Mesenteric fat pad (tissue), 1 donor: Measurements from ENCODE around the gene SKOR1. TPM values are rescaled to one million over a fixed set of nuclear protein-coding genes. Genes with fewer than 3 reads are reported as not detected.

Source experiments
- DNase-seq: peaks from one replicate; pipeline ENCODE4 v3.0.0-alpha.2; 2020; ENCODE audit warnings: low spot score
- total RNA-seq: library from RNA; stranded (reverse); fragmentation: NEBNext Ultra II Directional; extraction: Animal tissue kit (Norgen Biotek cat#: 25700); gene quantifications from one replicate; pipeline ENCODE4 v1.2.1, GENCODE V29; 2021
- donor health status: DM: yes; HTN: yes; CAD: no.

The SKOR1 gene
- total RNA-seq, 1 donor from 2014 or later, result 0.26 TPM

DNA sequence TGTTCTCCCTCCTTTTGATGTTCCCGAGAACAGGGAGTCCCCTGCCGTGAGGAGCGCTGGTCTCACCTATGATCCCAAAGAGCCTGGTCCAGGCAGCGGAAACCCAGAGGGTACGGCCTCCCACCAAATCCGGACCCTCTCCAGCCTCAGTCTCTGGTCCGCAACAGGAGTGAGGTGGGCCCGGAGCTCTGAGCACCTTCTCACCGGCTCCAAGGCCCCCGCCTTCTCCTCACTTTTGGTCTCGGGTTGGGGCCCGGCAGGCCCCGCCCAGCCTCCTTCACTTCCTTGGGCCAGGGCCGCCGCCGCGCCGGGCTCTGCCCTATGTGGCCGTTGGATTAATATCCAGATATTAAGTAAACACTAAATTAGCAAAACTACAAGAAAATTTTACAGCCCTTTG is 5.7 kb upstream of the SKOR1 start:
- no peak for DNase-seq

DNA sequence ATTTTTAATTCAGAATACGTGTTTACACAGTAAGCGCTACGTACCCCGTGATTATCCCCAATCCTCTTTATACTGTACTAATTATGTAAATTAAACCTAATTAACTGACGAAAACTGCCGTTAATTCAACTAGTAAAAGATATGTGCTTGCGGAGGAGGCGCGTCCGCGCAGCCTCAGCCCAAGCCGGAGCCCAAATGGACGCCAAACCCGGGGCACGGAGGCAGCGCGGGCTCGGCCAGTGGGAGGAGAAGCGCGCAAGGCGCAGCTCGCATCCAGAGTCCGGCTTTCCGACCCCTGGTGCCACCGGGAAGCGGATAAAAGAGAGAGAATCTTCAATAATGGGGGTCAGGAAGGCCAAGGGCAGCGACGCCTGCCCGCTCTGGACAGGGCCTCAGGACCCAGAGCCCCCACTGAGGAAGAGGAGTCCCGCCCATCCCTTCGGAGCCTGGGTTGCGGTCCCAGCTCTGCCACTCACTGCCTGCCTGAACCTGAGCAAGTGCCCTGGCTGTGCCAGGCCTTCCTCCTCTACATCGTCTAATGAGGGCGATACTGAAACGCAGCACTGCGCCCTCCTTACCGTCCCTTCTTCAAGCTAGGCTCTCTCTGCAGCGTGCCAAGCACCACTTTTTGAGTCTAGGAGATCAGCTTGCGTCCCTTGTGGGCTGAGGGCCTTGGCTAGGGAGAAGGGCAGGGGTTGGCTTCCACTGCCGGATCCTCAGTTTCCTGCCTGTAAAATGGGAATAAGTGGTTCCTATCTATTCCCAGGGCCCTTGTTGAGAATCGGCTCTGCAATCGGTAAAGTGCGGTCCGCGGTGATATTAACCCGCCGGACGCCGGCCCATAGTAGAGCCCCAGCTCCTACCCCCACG is 5.0 kb upstream of the SKOR1 start:
- no peak for DNase-seq

DNA sequence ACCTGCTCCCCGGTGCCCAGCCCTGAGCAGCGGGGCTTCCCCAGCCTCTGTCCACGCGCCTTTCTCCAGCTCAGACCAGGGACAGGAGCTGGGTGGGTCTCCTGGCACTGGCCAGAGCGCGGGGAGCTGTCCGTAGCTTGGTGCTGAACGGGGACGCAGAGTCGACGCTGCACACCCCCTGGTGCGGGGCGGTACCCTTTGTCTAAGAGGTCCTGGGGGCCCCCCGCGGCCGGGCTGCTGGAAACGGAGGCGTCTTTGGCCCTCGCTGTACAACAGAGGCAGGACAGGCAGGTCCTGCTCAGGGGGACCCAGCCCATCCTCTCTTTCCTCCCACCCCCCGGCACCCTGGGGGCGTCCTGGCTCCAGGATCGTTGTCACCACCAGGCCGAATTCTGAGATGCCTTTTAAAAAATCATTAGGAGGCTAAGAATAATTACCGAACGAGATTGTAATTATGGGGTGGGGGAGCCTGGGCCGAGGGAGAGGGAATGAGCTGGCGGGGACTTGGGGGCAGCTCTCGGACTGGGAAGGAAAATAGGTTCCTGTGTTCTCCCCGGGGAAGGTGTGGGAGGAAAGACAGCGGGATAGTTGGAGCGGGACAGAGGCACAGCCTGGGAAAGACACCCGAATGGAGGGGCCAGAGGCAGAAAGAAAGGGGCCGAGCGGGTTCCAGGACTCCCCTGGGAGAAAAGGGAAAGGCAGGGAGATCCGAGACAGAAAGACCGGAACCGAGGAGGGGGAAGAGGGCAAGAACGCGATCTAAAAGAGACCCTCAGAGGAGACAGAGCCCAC is 4.1 kb upstream of the SKOR1 start:
- DNase-seq, result no peak

DNA sequence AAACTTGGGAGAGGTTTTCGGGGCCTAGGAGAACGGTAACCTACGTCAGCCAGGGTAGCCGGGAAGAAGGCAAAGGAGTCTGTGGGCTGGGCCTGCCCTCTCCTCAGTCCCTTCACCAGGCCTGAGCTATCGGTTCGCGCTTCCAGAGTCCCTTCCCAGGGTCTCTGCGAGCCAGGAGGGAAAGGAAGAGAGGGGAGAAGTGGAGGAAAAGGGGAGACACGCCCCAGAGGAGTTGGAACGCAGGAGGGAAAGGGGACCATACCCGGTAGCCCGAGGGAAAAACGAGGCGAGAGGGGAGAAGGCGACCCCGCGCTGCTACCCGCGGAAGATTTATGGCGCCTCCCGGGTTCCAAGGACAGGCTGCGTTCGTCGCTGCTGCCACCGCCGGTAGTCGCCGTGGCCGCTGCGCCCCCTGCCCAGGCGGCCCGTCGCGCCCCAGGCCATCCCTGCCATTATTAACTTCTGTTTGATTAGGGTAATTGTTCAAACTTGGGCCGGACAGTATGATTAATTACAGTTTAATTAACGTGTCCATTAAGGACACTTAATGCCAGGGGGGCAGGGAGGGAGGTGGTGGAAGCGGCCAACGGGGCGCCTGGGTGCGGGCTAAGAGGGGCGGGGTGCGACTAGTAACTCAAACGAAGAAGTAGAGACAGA is 3.4 kb upstream of the SKOR1 start:
- no peak for DNase-seq

DNA sequence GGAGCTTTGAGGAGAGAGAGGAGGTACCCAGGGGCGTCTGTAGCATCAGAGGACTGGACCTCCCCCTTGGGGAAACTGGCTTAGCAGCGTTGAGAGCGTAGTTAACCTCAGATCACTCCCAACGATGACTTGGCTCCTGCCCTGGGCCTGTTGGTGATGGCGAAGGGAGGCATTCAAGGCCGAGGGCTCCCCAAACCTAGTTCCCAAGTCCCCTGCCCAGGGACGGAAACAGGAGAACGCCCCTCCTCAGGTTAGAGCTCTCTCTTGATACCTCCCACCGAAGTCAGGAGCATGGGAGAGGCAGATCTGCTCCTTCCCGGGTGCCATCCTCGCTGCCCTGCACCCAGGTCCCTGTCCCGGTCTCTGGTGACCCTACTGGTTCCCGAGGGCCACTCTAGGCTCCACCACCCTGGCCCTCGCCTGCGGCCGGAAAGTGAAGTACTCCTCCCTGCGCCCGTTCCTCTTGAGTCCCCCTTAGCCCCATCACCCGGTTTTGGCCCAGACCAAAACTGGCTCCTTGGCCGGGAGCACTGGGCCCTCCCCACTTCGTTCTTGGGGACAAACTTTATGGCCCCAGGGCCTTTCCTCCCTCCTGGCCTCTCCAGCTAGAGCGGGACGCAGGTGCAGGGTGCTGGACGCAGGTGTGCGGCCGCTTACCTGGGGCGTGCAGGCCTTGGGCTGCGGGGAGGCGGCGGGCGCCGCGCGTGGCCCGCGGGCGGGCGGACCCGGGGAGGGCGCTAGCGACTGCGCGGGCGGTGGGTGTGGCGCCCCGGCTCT is 2.6 kb upstream of the SKOR1 start:
- DNase-seq, result no peak

DNA sequence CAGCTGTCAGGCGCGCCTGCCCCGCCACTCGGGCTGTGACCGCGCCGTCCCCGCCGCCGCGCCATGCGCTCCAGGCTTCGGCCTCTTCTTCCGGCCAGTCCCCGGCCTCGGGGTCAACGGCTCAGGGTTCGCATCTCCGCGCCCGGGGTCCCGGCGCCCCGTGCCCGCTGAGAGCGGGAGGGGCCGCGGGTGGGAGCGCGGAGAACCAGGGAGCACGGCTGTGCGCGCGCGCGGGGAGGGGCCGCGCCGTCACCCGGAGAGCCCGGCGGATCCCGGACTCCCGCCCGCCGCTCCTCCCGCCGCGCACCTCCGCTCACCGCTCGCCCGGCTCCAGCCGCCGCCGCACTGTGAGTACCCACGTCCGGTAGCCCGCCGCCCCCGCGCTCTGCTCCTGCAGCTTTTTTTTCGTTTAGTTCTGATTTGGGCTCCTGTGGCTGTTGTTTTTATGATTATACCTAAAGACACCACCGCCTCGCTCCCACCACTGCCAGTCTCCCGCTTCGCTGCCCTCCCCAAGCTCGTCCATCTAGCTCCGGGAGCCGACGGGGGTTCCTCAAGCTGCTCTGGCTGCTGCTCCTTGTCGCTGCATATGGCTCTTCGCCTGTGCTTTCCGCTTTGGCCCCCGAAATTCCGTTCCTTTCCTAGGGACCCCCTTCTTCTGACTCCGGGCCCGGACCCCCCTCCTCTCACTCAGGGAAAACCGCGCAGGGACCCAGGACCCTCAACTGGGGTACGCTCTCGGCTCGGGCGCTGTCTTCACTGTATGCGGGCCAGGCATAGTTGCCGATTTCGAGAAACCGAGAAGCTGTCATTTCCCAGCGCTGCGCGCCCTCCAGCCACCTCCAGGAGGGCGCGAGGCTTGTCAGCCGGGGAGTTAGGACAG is 1.8 kb upstream of the SKOR1 start:
- no peak for DNase-seq

DNA sequence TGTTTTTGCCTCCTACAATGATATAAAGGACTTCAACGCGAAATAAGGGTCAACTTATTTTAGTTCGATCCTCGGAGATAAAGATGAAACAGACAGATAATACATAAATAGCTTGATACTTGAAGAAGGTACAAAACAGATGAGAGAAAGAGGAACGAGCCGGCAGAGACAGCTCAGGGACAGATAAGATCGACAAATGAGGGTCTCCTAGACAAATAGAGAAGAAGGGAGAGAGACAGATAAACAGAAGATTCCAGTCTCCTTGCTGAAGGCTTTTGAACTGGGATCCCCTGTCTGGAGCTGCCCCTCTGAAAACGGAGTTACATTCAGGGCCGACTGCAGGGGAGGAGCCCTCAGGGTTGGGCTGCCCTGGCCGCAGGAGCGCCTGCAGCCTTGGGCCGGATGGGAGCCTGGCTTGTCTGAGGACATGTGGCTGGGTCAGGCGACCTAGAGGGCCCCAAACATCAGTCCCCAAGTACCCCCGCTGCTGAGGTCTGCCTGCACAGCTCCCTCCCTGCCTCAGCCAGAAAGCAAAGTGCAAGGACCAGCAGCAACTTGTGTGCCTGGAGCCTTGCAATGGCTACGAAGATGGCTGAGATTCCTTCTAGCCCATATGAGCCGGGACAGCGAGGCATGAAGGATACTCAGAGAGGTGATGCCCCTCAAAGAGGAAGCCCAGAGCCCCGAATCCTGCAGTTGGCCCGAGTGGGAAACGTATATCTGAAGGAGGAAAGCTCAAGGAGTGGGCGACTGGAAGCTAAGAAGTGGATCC is 926 bp upstream of the SKOR1 start:
- no peak for DNase-seq

DNA sequence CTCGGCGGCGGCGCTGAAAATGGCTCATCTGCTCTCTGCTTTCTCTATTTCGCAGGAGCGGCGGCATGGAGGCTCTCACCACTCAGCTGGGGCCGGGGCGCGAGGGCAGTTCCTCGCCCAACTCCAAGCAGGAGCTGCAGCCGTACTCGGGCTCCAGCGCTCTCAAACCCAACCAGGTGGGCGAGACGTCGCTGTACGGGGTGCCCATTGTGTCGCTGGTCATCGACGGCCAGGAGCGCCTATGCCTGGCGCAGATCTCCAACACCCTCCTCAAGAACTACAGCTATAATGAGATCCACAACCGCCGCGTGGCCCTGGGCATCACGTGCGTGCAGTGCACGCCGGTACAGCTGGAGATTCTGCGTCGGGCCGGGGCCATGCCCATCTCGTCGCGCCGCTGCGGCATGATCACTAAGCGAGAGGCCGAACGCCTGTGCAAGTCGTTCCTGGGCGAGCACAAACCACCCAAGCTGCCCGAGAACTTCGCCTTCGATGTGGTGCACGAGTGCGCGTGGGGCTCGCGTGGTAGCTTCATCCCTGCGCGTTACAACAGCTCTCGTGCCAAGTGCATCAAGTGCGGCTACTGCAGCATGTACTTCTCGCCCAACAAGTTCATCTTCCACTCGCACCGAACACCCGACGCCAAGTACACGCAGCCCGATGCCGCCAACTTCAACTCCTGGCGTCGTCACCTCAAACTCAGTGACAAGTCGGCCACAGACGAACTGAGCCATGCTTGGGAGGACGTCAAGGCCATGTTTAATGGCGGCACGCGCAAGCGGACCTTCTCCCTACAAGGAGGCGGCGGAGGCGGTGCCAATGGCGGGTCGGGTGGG is 790 bp downstream of the SKOR1 start:
- no peak for DNase-seq

DNA sequence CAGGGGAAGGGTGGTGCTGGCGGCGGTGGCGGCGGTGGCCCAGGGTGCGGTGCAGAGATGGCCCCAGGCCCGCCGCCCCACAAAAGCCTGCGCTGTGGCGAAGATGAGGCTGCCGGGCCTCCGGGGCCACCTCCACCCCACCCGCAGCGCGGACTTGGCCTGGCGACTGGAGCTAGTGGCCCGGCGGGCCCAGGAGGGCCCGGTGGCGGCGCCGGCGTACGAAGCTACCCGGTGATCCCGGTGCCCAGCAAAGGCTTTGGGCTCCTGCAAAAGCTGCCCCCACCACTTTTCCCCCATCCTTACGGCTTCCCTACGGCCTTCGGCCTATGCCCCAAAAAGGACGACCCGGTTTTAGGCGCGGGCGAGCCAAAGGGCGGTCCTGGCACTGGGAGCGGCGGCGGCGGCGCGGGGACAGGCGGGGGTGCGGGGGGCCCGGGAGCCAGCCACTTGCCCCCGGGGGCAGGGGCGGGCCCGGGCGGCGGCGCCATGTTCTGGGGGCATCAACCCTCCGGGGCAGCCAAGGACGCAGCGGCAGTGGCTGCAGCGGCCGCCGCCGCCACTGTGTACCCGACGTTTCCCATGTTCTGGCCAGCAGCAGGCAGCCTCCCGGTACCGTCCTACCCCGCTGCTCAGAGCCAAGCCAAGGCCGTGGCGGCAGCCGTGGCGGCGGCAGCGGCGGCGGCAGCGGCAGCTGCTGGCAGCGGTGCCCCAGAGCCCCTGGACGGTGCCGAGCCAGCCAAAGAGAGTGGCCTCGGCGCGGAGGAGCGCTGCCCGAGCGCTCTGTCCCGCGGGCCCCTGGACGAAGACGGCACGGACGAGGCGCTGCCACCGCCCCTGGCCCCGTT is 1.6 kb downstream of the SKOR1 start:
- no peak for DNase-seq

DNA sequence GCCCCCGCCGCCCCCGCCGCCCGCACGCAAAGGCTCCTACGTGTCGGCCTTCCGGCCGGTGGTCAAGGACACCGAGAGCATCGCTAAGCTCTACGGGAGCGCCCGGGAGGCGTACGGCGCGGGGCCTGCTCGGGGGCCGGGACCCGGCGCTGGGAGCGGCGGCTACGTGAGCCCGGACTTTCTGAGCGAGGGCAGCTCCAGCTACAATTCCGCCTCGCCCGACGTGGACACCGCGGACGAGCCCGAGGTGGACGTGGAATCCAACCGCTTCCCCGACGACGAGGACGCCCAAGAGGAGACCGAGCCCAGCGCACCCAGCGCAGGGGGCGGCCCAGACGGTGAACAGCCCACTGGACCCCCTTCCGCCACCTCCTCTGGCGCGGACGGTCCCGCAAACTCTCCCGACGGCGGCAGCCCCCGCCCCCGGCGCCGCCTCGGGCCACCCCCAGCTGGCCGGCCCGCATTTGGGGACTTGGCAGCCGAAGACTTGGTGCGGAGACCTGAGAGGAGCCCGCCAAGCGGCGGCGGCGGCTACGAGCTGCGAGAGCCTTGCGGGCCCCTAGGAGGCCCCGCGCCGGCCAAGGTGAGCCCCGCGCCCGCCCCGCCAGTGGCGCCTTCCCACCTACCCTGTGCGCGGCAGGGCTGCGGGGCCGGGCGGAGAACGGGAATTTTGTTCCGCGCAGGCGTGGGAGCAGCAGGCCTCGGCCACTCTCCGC is 2.4 kb downstream of the SKOR1 start:
- DNase-seq, result no peak

DNA sequence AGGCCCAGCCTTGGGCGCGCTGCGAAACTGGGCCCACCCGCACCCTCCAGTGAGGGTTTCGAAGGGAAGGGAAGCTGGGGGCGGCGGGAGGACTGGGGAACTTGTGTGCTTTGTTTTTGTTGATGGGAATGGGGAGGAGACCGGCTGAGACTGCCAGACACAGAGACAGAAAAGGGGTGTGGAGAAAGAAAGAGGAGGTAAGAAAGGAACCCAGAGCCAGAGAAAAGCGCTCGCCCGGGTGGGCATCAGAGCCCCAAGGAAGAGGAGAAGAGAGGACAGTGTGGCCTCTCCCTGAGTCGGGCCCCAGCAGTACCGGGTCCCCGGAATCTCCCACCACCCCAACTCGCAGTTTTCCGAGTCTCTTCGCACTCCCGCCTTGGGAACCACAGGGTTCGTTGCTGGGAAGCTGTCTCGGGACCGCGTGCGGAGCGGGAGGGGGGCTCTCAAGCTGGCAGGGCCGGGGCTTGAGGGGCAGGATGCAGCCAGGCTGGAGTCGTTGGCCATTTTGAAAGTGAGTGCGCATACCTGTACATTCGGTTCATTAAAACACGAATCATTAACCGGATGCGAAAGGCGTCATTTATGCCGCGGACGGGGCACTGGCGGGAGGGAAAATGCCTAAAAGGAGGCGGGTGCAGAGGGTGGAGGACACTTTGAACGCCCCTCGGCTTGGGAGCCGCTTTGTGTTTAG is 3.1 kb downstream of the SKOR1 start:
- DNase-seq, result no peak

DNA sequence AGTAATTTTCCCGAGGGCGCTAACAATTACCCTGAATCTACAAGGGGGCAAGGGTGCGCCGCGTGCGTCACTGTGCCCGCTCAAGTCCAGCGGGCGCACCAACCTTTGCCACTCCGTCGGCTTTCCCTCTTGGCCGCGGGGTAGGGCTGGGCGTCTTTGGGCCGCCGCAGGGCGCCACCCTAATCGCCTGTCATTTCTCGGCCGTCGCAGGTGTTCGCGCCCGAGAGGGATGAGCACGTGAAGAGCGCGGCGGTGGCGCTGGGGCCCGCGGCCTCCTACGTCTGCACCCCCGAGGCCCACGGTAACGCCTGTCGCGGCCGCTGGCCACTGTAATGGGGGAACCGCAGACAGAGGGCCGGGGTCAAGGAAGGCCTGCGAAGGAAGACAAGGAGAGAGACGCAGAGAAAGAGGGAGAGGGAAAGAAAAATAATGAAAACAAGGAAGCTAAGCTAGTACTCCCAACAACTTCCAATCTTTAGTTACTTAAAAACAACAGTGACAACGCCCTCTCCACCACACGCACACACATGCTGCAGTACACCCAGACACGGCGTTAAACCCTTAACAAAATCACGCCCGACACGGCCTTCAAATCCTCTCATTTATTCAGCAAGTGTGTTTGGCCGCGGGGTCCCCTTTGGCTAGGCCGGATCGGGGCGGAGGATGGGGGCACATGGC is 3.8 kb downstream of the SKOR1 start:
- no peak for DNase-seq

DNA sequence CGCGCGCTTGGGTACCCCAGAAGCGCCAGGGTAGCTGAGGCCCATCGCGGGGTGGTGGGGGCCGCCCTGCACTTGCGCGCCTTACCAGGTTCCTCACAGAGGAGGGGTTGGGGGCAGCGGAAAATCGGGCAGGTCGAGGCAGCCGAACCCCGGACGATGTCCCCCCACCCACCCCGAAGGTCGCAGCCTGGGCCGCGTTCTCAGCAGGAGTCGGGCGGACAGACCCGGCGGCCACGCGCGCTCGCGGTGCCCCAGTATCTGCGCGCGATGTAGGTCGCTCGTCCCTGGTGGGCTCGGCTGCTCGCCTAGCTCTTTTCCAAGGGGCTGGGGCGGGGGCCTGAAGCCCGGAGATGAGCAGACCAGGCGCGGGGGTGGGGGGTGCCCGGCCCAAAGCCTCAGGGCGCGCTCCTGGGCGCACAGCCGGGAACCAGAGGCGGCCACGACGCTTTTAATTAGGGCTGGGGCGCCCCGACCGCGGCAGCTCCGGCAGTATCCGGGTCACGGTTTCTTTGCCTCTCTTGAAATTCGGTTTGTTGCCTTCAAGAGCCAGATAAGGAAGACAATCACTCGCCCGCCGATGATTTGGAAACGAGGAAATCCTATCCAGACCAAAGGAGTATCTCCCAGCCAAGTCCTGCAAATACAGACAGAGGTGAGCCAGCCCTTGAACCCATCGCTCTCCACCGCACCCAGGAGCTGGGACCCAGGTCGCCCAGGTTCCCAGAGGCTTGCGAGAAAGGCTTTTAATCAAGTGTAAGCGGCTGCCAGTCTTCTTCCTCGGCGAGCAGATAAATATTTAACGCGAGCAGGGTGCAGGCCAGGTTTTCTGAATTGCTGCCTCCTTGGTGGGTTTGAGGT is 4.6 kb downstream of the SKOR1 start:
- no peak for DNase-seq

DNA sequence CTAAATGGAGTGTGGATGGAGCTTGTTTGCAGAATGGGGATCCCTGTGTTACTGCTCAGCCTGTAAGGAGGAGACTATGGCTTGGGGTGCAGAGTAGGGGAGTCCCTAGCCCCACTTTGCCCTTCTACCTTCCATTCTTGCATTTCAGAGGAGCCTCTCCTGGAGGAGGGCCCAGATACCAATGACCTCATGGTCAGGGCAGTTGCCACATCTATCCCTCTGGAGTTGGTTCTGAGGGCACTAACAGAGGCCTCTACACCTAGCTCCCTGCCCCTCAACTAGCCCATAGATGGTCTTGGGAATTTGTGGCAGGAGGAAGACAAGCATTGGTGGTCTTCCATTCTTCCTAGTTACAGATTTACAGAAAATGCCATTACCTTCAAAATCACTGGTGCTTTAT is 6.1 kb downstream of the SKOR1 start:
- DNase-seq, result no peak
